CD4-positive, CD25-positive, alpha-beta regulatory T cell (primary cell): ENCODE data around the gene ACKR4. TPM values are rescaled to one million over a fixed set of nuclear protein-coding genes. Genes with fewer than 3 reads are reported as not detected.

Experiments
- ATAC-seq, 2 donors: fragments of 150-1000 bp; cut with Tn5 transposase; one replicate each; pipeline ENCODE4 v1.10.0; 2021; ENCODE audit warnings: low read depth in 2 of 2, moderate number of reproducible peaks in 2 of 2, moderate library complexity in 1 of 2
- DNase-seq, 3 donors: peaks; one replicate each; pipeline versions ENCODE4 v3.0.0 to v3.0.0-alpha.2; 2012 to 2022; ENCODE audit warnings: mixed read lengths in 1 of 3
- H3K27ac ChIP-seq: one replicate; pipeline ENCODE4 v1.7.0; 2013; ENCODE audit warnings: mild to moderate bottlenecking, low read length; ENCODE audit not compliant: insufficient read depth, poor library complexity, severe bottlenecking
- H3K27me3 ChIP-seq: one replicate; pipeline ENCODE4 v1.7.0; 2013; ENCODE audit warnings: low read length; ENCODE audit not compliant: control insufficient read depth, insufficient read depth
- H3K36me3 ChIP-seq: one replicate; pipeline ENCODE4 v1.7.0; 2013; ENCODE audit warnings: mild to moderate bottlenecking, low read length, moderate library complexity; ENCODE audit not compliant: control insufficient read depth, insufficient read depth
- H3K4me1 ChIP-seq: 2 replicates; pipeline ENCODE4 v1.7.0; 2013; ENCODE audit warnings: mild to moderate bottlenecking, low read length; ENCODE audit not compliant: insufficient read depth, control insufficient read depth, poor library complexity, severe bottlenecking
- H3K4me3 ChIP-seq: one replicate; pipeline ENCODE4 v1.7.0; 2013; ENCODE audit warnings: low read depth, mild to moderate bottlenecking, low read length, moderate library complexity
- H3K9me3 ChIP-seq, 2 experiments: 1 replicate in 1 of 2; 2 replicates in 1 of 2; pipeline ENCODE4 v1.7.0; 2013; ENCODE audit warnings: low read length in 2 of 2, mild to moderate bottlenecking in 1 of 2, moderate library complexity in 1 of 2; ENCODE audit not compliant: control insufficient read depth in 2 of 2
- H3K27ac Mint-ChIP-seq, 3 donors: one replicate each; pipeline ENCODE4 v1.8.0; 2020 to 2022; ENCODE audit warnings: mild to moderate bottlenecking in 3 of 3, mixed read lengths in 3 of 3, moderate library complexity in 2 of 3
- H3K27me3 Mint-ChIP-seq: one replicate; pipeline ENCODE4 v1.8.0; 2022; ENCODE audit warnings: mild to moderate bottlenecking, mixed read lengths
- H3K36me3 Mint-ChIP-seq: one replicate; pipeline ENCODE4 v1.8.0; 2020; ENCODE audit warnings: mixed read lengths
- H3K4me1 Mint-ChIP-seq, 4 donors: one replicate each; pipeline ENCODE4 v1.8.0; 2020 to 2022; ENCODE audit warnings: mixed read lengths in 4 of 4, mild to moderate bottlenecking in 1 of 4
- H3K4me3 Mint-ChIP-seq, 4 donors: one replicate each; pipeline ENCODE4 v1.8.0; 2020 to 2022; ENCODE audit warnings: mild to moderate bottlenecking in 4 of 4, mixed read lengths in 4 of 4, moderate library complexity in 3 of 4
- H3K9me3 Mint-ChIP-seq, 7 donors: one replicate each; pipeline ENCODE4 v1.8.0; 2020 to 2022; ENCODE audit warnings: mixed read lengths in 7 of 7, mild to moderate bottlenecking in 3 of 7, moderate library complexity in 2 of 7
- polyA plus RNA-seq, 4 donors: library from polyadenylated mRNA; unstranded; fragments of 300-500 nt; fragmentation: Illumina TruSeq; gene quantifications; one replicate each; pipeline ENCODE4 v1.2.3, GENCODE V29; 2021
- total RNA-seq: library from RNA; stranded (reverse); gene quantifications from one replicate; pipeline ENCODE4 v1.2.3, GENCODE V29; 2022

ACKR4 gene
- 0.27 TPM for total RNA-seq
- under 1 TPM in 2 of 4 donors, not detected in 2; 0.11 to 0.16 TPM for polyA plus RNA-seq

- no peaks in the 10 kb centered on the region for H3K36me3 ChIP-seq
- Mint-ChIP-seq H3K27me3 (no peaks in the 10 kb centered on the region), H3K27ac (no peak within 1 kb of the TSS), H3K4me3 (no peak within 1 kb of the TSS), H3K9me3 (peaks cover 0 to 2% (median 0%) of the 10 kb centered on the region in 7 donors), H3K4me1 (peaks cover 0 to 6% (median 0%) of the 10 kb centered on the region in 4 donors), H3K36me3 (peaks cover 40% of the 10 kb centered on the region)
- H3K27me3 ChIP-seq, result no peaks in the 10 kb centered on the region
- DNase-seq (peak in 1 of 3 donors; percentile 3), ATAC-seq (no peak)
- no peaks in the 10 kb centered on the region for H3K9me3 ChIP-seq
- H3K27ac ChIP-seq, result no peak within 1 kb of the TSS
- no peak within 1 kb of the TSS for H3K4me3 ChIP-seq
- H3K4me1 ChIP-seq, result no peaks in the 10 kb centered on the region
These were observed at the start of gene ACKR4 for GRCh38 chr3:132596816-132597433. Gene ACKR4, plus strand, starts transcription at chr3:132597270. Its CDS starts 3,128 bp downstream, at chr3:132600398.

- Histone ChIP-seq H3K9me3 (no peaks in the 10 kb centered on the region), H3K27me3 (no peaks in the 10 kb centered on the region), H3K4me1 (peaks cover 7% of the 10 kb centered on the region), H3K4me3 (no peak overlapping the region), H3K36me3 (no peaks in the 10 kb centered on the region), H3K27ac (no peak overlapping the region)
- Mint-ChIP-seq H3K27me3 (no peaks in the 10 kb centered on the region), H3K9me3 (no peaks in the 10 kb centered on the region), H3K4me1 (peaks cover 4 to 17% (median 12%) of the 10 kb centered on the region in 4 donors), H3K36me3 (peaks cover 4% of the 10 kb centered on the region), H3K27ac (no peak overlapping the region), H3K4me3 (no peak overlapping the region)
- DNase-seq (no peak), ATAC-seq (no peak)
These were observed 47.9 kb upstream of the ACKR4 start for GRCh38 chr3:132549169-132549568.

- Mint-ChIP-seq H3K9me3 (no peaks in the 10 kb centered on the region), H3K36me3 (peaks cover 10% of the 10 kb centered on the region), H3K27me3 (no peaks in the 10 kb centered on the region), H3K4me3 (no peak overlapping the region), H3K4me1 (peaks cover 4 to 17% (median 12%) of the 10 kb centered on the region in 4 donors), H3K27ac (peak overlapping the region; percentile 29 to 82 (median 70))
- H3K27ac ChIP-seq, result no peak overlapping the region
- H3K4me3 ChIP-seq, result no peak overlapping the region
- DNase-seq (peak in 1 of 3 donors; percentile 27), ATAC-seq (peak; percentile 50 to 51)
- H3K4me1 ChIP-seq, result peaks cover 7% of the 10 kb centered on the region
- no peaks in the 10 kb centered on the region for H3K36me3 ChIP-seq
- no peaks in the 10 kb centered on the region for H3K9me3 ChIP-seq
- no peaks in the 10 kb centered on the region for H3K27me3 ChIP-seq
These were observed 47.0 kb upstream of the ACKR4 start for GRCh38 chr3:132549890-132550578.

- Mint-ChIP-seq H3K36me3 (peaks cover 13% of the 10 kb centered on the region), H3K27ac (peak overlapping the region in 2 of 3 donors; percentile 29 to 70), H3K27me3 (no peaks in the 10 kb centered on the region), H3K4me1 (peaks cover 4 to 17% (median 12%) of the 10 kb centered on the region in 4 donors), H3K9me3 (no peaks in the 10 kb centered on the region), H3K4me3 (no peak overlapping the region)
- Histone ChIP-seq H3K36me3 (no peaks in the 10 kb centered on the region), H3K27me3 (no peaks in the 10 kb centered on the region), H3K9me3 (no peaks in the 10 kb centered on the region), H3K4me1 (peaks cover 7% of the 10 kb centered on the region), H3K27ac (no peak overlapping the region), H3K4me3 (no peak overlapping the region)
- no peak for ATAC-seq
- no peak for DNase-seq
These were observed 46.3 kb upstream of the ACKR4 start for GRCh38 chr3:132550579-132551305.

- Mint-ChIP-seq H3K27ac (no peak overlapping the region), H3K9me3 (no peaks in the 10 kb centered on the region), H3K27me3 (no peaks in the 10 kb centered on the region), H3K4me1 (peaks cover 4 to 17% (median 12%) of the 10 kb centered on the region in 4 donors), H3K4me3 (no peak overlapping the region), H3K36me3 (peaks cover 35% of the 10 kb centered on the region)
- Histone ChIP-seq H3K4me3 (no peak overlapping the region), H3K27me3 (no peaks in the 10 kb centered on the region), H3K4me1 (peaks cover 7% of the 10 kb centered on the region), H3K9me3 (no peaks in the 10 kb centered on the region), H3K36me3 (no peaks in the 10 kb centered on the region), H3K27ac (no peak overlapping the region)
- no peak for DNase-seq
- no peak for ATAC-seq
These were observed 43.2 kb upstream of the ACKR4 start for GRCh38 chr3:132553826-132554225.

GRCh38 chr3:132554437-132554836 lies 42.6 kb upstream of the ACKR4 start:
- H3K36me3 Mint-ChIP-seq, result peaks cover 37% of the 10 kb centered on the region
- H3K9me3 Mint-ChIP-seq, result no peaks in the 10 kb centered on the region
- no peaks in the 10 kb centered on the region for H3K27me3 Mint-ChIP-seq

GRCh38 chr3:132555306-132556035 lies 41.6 kb upstream of the ACKR4 start:
- no peak overlapping the region for H3K4me3 ChIP-seq
- Mint-ChIP-seq H3K27ac (no peak overlapping the region), H3K4me1 (peaks cover 0 to 6% (median 3%) of the 10 kb centered on the region in 4 donors), H3K36me3 (peaks cover 33% of the 10 kb centered on the region), H3K27me3 (no peaks in the 10 kb centered on the region), H3K9me3 (no peaks in the 10 kb centered on the region), H3K4me3 (no peak overlapping the region)
- H3K27ac ChIP-seq, result no peak overlapping the region
- no peaks in the 10 kb centered on the region for H3K9me3 ChIP-seq
- no peaks in the 10 kb centered on the region for H3K36me3 ChIP-seq
- no peak for ATAC-seq
- peaks cover 5% of the 10 kb centered on the region for H3K4me1 ChIP-seq
- DNase-seq, result no peak
- H3K27me3 ChIP-seq, result no peaks in the 10 kb centered on the region

More at GRCh38 chr3:132554437-132554836, 42.6 kb upstream of the ACKR4 start:
- Histone ChIP-seq H3K4me3 (no peak overlapping the region), H3K36me3 (no peaks in the 10 kb centered on the region), H3K27ac (no peak overlapping the region), H3K4me1 (peaks cover 7% of the 10 kb centered on the region), H3K9me3 (no peaks in the 10 kb centered on the region), H3K27me3 (no peaks in the 10 kb centered on the region)
- Mint-ChIP-seq H3K4me3 (no peak overlapping the region), H3K27ac (peak overlapping the region in 1 of 3 donors; percentile 9), H3K4me1 (peaks cover 4 to 17% (median 12%) of the 10 kb centered on the region in 4 donors)
- ATAC-seq (no peak), DNase-seq (no peak)
